PC-9 (cell line): ENCODE data around the gene PVALB. TPM values are rescaled to one million over a fixed set of nuclear protein-coding genes. Genes with fewer than 3 reads are reported as not detected.

ENCODE experiments used
- BruUV-seq: library from RNA; stranded (reverse); fragments of 400-500 nt; replicated peaks from 2 replicates; lab custom pipeline; 2021; lab: Mats Ljungman, UMichigan
- CTCF ChIA-PET: fragments of 300-600 bp; sonication (Branson Sonifier 250); formaldehyde crosslinking; loops from one replicate; lab custom pipeline; 2022; ENCODE audit warnings: antibody characterized with exemption; lab: Charles Lee
- POLR2A ChIA-PET: fragments of 300-600 bp; sonication (Branson Sonifier 250); formaldehyde crosslinking; loops from one replicate; lab custom pipeline; 2022; ENCODE audit warnings: antibody characterized with exemption; ENCODE audit not compliant: unreplicated experiment; lab: Charles Lee
- DNase-seq, 2 experiments: peaks; one replicate each; pipeline versions ENCODE4 v3.0.0 to v3.0.0-alpha.2; 2015 to 2022; ENCODE audit warnings: mixed read lengths in 1 of 2
- H2AFZ ChIP-seq: fragments of 200-600 bp; sonication (generic); 2 replicates; pipeline ENCODE4 v1.8.1; 2017; ENCODE audit warnings: antibody characterized with exemption
- H3F3A ChIP-seq: fragments of 200-600 bp; sonication (generic); 2 replicates; pipeline ENCODE4 v1.8.1; 2017; ENCODE audit warnings: antibody characterized with exemption, mild to moderate bottlenecking, low read depth; ENCODE audit not compliant: insufficient read depth
- H3K27ac ChIP-seq: fragments of 200-600 bp; sonication (generic); 2 replicates; pipeline ENCODE4 v1.6.1; 2016; ENCODE audit warnings: mixed run types
- H3K27me3 ChIP-seq: fragments of 200-600 bp; sonication (generic); 2 replicates; pipeline ENCODE4 v1.6.1; 2016; ENCODE audit warnings: low read depth, mixed run types; ENCODE audit not compliant: insufficient read depth
- H3K36me3 ChIP-seq: fragments of 200-600 bp; sonication (generic); 2 replicates; pipeline ENCODE4 v1.6.1; 2016; ENCODE audit warnings: low read depth, mixed run types
- H3K4me1 ChIP-seq: fragments of 200-600 bp; sonication (generic); replicated peaks from 2 replicates; pipeline ENCODE4 v1.6.1; 2016; ENCODE audit warnings: mixed run types; ENCODE audit not compliant: insufficient read depth
- H3K4me2 ChIP-seq: fragments of 200-600 bp; sonication (generic); 2 replicates; pipeline ENCODE4 v1.6.1; 2017; ENCODE audit warnings: mixed run types
- H3K4me3 ChIP-seq: fragments of 200-600 bp; sonication (generic); 2 replicates; pipeline ENCODE4 v1.6.1; 2016; ENCODE audit warnings: mixed run types
- H3K79me2 ChIP-seq: fragments of 200-600 bp; sonication (generic); 2 replicates; pipeline ENCODE4 v1.6.1; 2017; ENCODE audit warnings: low read depth, mixed run types
- H3K9me2 ChIP-seq: fragments of 200-600 bp; sonication (generic); 2 replicates; pipeline ENCODE4 v1.8.1; 2017; ENCODE audit warnings: mild to moderate bottlenecking; ENCODE audit not compliant: insufficient read depth
- H3K9me3 ChIP-seq: fragments of 200-600 bp; sonication (generic); 2 replicates; pipeline ENCODE4 v1.8.1; 2016; ENCODE audit warnings: low read depth; ENCODE audit not compliant: insufficient read depth
- H4K20me1 ChIP-seq: fragments of 200-600 bp; sonication (generic); 2 replicates; pipeline ENCODE4 v1.8.1; 2017; ENCODE audit not compliant: insufficient read depth
- CTCF ChIP-seq: fragments of 200-600 bp; sonication (generic); conservative IDR thresholded peaks from 2 replicates; pipeline ENCODE4 v1.6.1; 2017; ENCODE audit warnings: mixed run types, antibody characterized with exemption, mild to moderate bottlenecking, moderate library complexity
- EZH2 ChIP-seq: fragments of 200-600 bp; sonication (generic); IDR thresholded peaks from 2 replicates; pipeline ENCODE4 v1.8.0; 2017; ENCODE audit warnings: antibody characterized with exemption, low read depth
- intact Hi-C: fragments of 100-400 bp; cut with micrococcal nuclease; formaldehyde crosslinking; loops from one replicate; pipeline ENCODE4 v1.10.0; 2022; ENCODE audit not compliant: unreplicated experiment
- total RNA-seq: library from RNA; stranded (reverse); gene quantifications from 2 replicates; pipeline ENCODE4 v1.2.3, GENCODE V29; 2021

PVALB gene
- total RNA-seq, 1 experiment from 2014 or later = not detected

- Histone ChIP-seq H3K27me3 (no peaks in the 10 kb centered on the region), H3K79me2 (no peaks in the 10 kb centered on the region), H3K4me1 (peaks cover 12% of the 10 kb centered on the region), H3K27ac (no peak overlapping the region), H3K36me3 (no peaks in the 10 kb centered on the region), H3F3A (0 out of 2 replicates have a peak, but pooled peaks cover 6% of the 10 kb centered on the region), H3K4me2 (no peak overlapping the region), H2AFZ (no peak overlapping the region), H3K9me3 (peaks cover 8% of the 10 kb centered on the region; the same call in 1 of the 2 replicates), H4K20me1 (no peaks in the 10 kb centered on the region), H3K4me3 (no peak overlapping the region), H3K9me2 (no peaks in the 10 kb centered on the region)
- no peak for DNase-seq
- intact Hi-C loops = no loop called here
- CTCF ChIA-PET = no interaction called here
- POLR2A ChIA-PET = no interaction called here
- no TSS peak for BruUV-seq
- TF ChIP-seq EZH2 = no peak
- no peak for TF ChIP-seq CTCF
These were observed 16.2 kb upstream of the PVALB start for GRCh38 chr22:36833073-36833472.

DNA sequence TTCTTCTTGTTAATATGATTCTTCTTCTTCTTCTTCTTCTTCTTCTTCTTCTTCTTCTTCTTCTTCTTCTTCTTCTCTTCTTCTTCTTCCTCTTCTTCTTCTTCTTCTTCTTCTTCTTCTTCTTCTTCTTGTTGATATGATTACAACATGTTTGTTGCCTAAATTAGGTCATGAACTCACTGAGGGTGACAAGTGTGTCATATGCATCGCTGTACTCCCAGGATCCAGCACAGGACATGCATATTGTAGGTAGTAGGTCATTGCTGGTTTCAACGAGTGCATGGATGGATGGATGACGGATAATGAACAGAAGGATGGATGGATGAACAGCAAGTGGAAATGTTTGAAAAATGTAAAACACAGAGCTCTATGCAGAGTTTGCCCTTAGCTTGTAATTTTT, 14.9 kb upstream of the PVALB start:
- Histone ChIP-seq H3K4me2 (no peak overlapping the region), H2AFZ (no peak overlapping the region), H3K9me3 (peaks cover 3% of the 10 kb centered on the region; the same call in 1 of the 2 replicates), H3K4me1 (peaks cover 5% of the 10 kb centered on the region), H3F3A (0 out of 2 replicates have a peak, but pooled peaks cover 3% of the 10 kb centered on the region), H3K79me2 (no peaks in the 10 kb centered on the region), H3K27ac (no peak overlapping the region), H4K20me1 (no peaks in the 10 kb centered on the region), H3K4me3 (no peak overlapping the region), H3K27me3 (no peaks in the 10 kb centered on the region), H3K36me3 (no peaks in the 10 kb centered on the region), H3K9me2 (no peaks in the 10 kb centered on the region)
- TF ChIP-seq EZH2 (no peak), CTCF (no peak)
- no peak for DNase-seq
- intact Hi-C loops = no loop called here
- BruUV-seq = no TSS peak
- ChIA-PET CTCF (interaction anchor here (0.7 kb wide), 2 partner anchors 8 to 600 kb away, joined by 3 to 4 read pairs; no protein-coding TSS in a partner anchor), POLR2A (no interaction called here)

GRCh38 chr22:36831206-36831605, 14.4 kb upstream of the PVALB start:
- CTCF ChIA-PET = interaction anchor here (0.6 kb wide), 1 partner anchor 26 kb away, joined by 4 read pairs; no protein-coding TSS in a partner anchor
- H3K4me2 ChIP-seq = no peak overlapping the region
- no peaks in the 10 kb centered on the region for H3K79me2 ChIP-seq
- H3K36me3 ChIP-seq = no peaks in the 10 kb centered on the region
- no peak overlapping the region for H3K27ac ChIP-seq
- BruUV-seq = no TSS peak
- intact Hi-C loops = no loop called here
- peaks cover 3% of the 10 kb centered on the region; the same call in 1 of the 2 replicates for H3K9me3 ChIP-seq
- H4K20me1 ChIP-seq = no peaks in the 10 kb centered on the region
- 0 out of 2 replicates have a peak, but pooled peaks cover 3% of the 10 kb centered on the region for H3F3A ChIP-seq
- H3K9me2 ChIP-seq = no peaks in the 10 kb centered on the region
- H3K4me1 ChIP-seq = peaks cover 4% of the 10 kb centered on the region; the same call in 1 of the 2 replicates
- TF ChIP-seq CTCF = no peak
- no peak for TF ChIP-seq EZH2
- H3K4me3 ChIP-seq = no peak overlapping the region
- no peak overlapping the region for H2AFZ ChIP-seq
- DNase-seq = no peak
- POLR2A ChIA-PET = no interaction called here
- no peaks in the 10 kb centered on the region for H3K27me3 ChIP-seq
